ENCODE data around the gene FAXC.
"Not testable (repeated sequence)": the region's sequence is repeated elsewhere in the genome, so short reads cannot be mapped to it uniquely, and the experiment has no call there.

The FAXC gene

GRCh38 chr6:99282479-99283062, 66.9 kb downstream of the FAXC start:
- no peak for DNase-seq

DNA sequence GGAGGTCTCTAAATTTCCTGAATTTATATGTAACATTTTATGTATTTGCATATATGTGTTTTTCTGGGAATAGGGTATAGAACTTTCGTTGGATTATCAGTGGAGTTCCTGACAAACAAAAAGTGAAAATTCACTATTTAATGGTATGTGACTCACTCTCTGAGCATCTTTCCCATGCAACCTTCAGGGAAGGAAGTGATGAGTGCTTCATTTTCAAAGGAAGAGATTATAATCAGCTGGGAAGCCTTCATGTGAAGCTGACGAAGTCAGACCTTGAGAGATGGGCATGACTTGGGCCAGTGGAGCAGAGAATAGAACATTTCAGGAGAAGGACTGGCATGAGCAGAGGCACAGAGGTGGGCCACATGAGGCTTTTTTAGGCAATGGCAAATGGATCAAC, 72.7 kb downstream of the FAXC start:
- no peak for DNase-seq

DNA sequence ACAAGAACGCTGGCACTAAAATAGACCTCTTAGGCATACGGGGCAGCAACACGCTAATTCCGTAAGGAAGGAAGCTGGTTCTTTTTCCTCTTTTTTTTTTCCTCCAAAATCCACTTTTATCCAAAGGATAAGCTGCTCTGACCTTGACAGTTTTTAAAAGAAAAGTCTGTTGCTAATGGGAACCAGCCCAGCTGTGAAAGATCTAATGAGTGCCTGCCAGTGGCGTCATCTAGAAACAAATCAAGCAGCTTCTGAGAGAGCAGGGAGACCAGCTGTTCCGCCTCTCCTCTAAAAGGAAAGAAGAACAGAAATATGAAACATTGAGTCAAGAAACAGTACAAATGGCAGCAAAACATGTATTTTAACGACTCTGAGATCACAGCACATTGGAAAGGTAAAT, 78.6 kb downstream of the FAXC start:
- DNase-seq, result no peak

DNA sequence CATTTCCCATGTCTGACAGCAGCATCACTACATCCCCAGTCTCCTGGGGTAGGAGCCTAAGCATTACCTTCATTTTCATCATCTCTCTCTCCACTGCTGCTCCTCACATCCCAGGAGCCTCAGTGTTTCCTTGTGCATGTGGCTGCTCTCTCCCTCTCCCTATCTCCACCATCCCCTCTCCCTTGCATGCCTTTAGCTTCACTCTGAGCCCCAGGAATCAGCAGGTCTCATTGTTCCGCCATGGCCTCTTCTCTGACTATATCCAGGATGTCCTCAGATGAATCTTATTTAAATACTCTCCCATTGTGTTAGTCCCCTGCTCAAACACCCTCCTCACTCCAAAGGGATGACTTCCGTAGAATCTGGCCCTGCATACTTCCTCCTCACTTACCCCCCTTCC, 79.4 kb downstream of the FAXC start:
- DNase-seq, result no peak

DNA sequence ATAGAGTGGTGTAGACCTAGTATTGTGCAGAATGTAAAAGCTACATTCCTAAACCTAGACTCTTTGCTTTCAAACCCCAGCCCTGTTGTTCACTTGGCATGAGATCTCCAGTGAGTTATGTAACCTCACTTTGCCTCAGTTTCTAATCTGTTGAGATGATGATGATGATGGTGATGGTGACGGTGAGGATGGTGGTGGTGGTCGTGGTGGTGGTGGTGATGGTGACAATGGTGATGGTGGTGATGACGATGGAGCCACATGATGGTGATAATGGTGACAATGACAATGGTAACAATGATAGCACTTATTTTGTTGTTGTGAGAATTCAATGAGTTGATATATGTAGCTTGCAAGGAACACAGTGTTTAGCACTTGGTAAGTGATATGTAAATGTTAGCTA, 80.3 kb downstream of the FAXC start:
- DNase-seq, result no peak

DNA sequence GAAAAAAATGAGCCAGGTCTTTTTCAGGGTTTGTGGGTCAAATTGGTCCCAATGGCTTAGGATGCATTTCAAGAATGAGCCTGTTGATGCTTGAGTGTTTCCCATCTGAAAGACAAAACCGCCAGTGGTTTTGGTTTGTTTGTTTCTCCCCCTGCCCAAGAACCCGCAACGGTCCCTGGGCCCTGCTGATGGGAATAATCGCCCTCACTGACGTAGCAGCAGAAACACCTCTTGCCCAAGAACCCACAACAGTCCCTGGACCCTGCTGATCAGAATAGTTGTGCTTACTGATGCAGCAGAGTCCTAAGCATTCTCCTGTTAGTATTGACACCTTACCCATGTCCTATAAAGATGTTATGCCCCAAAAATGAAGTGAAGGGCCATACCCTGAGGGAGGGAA, 82.5 kb downstream of the FAXC start:
- DNase-seq, result not testable (repeated sequence)

DNA sequence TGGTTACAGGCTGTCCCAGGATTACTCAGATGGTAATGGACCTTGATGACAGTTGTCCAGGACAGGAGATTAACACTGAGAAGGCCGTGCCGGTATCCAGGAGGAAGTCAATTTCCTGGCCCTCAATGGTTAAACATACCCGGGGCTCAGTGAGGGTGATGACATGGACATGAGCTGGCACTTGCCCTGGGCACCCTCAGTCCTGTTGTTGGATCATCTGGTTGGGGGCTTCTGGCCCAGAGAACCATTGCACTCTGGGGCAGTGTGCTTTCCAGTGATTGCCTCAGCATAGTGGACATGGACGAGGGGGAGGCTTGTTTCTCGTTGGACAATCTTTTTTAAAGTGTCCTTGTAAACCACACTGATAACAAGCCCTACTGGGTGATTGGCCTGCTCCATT, 84.0 kb downstream of the FAXC start:
- DNase-seq, result not testable (repeated sequence)

GRCh38 chr6:99254616-99255550, 94.6 kb downstream of the FAXC start:
- DNase-seq, result no peak

DNA sequence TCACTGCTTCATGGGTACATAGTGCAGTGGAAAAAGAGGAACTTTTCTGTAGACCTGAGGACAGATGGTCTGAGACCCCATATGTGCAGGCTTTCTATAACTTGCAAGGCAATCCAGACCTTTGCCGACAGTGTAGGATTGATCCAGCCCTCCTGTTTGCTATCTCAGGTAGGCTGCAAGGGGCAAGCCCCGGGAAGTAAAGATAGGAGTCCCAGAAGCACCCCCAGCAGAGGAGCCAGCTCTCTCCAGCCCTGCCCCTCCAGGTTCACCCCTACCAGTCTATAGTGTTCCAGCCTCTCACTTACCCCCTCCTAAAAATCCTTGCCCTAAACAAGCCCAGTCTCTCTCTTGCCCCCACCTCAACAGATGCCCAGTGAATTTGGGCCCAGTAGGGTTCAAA, 96.2 kb downstream of the FAXC start:
- DNase-seq, result no peak

- no peak for DNase-seq
Measured at GRCh38 chr6:99252421-99252820, 97.1 kb downstream of the FAXC start.

DNA sequence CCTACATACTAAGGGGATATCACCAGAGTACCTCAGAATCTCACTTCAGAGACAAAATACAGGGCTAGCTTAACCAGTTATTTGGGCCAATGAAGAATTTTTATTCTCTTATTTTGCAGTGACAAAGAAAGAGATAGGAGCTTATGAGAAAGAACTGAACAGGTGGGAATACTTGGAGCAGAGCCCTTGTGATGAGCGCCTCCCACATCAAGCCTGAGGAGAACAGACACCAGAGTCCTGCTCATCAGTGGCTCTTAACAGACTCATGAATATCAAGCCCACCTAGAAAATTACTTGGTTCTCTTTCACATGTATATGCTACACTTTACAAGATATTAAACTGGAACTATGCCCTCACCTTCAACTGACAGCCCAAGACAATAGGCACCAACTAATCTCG, 99.0 kb downstream of the FAXC start:
- DNase-seq, result no peak

GRCh38 chr6:99246602-99247001, 102.9 kb downstream of the FAXC start:
- no peak for DNase-seq

GRCh38 chr6:99241905-99242534, 107.5 kb downstream of the FAXC start:
- no peak for DNase-seq

DNA sequence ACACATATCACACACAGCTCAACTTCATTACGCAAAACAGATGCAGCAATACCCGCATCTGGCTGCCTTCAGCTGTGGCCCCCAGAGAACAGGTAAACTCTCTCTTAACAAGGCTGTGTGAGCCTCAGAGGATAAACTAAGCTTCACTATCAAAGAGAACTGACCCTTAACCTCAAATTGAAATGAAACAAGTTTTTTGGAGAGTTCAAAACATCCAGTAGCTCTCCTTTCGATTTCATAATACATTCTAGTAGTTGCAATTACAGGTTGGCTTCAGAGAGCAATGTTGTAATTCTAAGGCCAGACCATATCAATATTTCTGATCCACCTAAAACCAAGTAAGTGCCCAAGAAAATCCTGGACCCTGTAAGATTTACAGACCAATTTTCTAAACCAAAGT, 113.5 kb downstream of the FAXC start:
- no peak for DNase-seq

- DNase-seq, result no peak
Measured at GRCh38 chr6:99233219-99233618, 116.3 kb downstream of the FAXC start.

DNA sequence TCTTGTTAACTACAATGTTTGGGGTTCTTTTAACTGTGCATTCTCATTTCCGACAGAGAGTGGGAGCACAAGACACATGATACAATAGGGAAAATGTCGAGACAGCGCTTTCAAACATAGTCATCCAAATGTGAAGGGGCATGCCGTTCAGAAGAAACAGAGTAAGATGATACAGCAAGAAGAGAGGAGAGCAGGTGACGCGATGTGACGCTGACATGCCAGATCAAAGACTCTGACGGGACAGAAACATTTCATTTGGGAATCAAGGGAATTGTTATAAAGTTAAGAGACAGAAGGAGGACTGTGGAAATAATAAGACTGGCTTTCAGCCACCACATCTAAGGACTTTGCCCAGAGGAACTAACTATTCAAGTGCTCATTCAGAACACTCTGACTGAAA, 117.4 kb downstream of the FAXC start:
- DNase-seq, result no peak

GRCh38 chr6:99225172-99225571, 124.3 kb downstream of the FAXC start:
- no peak for DNase-seq
